GM18517 (cell line): ENCODE data around the gene SLC48A1.

Experiments used
- ATAC-seq: cut with Tn5 transposase; IDR thresholded peaks from one replicate; pipeline ENCODE4 v1.9.1; 2021; ENCODE audit warnings: mild to moderate bottlenecking, moderate library complexity; ENCODE audit not compliant: unreplicated experiment

The SLC48A1 gene

GRCh38 chr12:47789712-47790489, 16.9 kb downstream of the SLC48A1 start:
- no peak for ATAC-seq

DNA sequence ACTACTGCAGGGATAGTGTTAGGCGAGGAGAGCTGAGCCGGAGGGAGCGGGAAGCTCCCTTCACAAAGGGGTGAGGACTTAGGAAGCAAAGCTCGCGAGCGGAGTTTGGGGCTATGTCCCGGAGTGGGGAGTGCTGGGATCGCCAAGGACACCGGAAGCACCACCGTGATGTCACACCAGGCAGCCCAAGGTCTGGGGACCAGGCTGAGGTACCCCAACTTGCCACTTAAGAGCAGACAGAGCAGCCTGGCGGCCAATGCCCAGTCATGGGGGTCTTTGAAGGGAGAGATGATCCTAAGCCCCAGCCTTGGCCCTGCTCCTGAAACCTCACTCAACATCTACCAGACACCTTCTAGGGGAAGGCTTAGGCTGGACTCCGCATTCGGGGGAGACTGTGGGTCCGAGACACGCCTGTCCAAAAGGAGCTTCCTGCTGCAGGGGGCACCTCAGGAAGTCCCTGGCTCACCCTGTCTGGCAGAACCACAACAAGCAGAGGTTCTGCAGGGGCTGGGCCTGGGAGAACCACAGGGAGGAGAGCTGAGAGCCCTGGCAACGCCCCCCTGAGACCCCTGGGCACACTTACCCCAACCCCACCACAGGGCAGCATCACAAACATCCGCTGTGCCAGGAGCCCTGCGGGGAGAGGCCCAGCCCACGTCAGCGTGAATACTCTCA, 17.8 kb downstream of the SLC48A1 start:
- no peak for ATAC-seq

GRCh38 chr12:47791351-47791746, 18.3 kb downstream of the SLC48A1 start:
- ATAC-seq: no peak

GRCh38 chr12:47791874-47792273, 18.8 kb downstream of the SLC48A1 start:
- ATAC-seq: no peak

DNA sequence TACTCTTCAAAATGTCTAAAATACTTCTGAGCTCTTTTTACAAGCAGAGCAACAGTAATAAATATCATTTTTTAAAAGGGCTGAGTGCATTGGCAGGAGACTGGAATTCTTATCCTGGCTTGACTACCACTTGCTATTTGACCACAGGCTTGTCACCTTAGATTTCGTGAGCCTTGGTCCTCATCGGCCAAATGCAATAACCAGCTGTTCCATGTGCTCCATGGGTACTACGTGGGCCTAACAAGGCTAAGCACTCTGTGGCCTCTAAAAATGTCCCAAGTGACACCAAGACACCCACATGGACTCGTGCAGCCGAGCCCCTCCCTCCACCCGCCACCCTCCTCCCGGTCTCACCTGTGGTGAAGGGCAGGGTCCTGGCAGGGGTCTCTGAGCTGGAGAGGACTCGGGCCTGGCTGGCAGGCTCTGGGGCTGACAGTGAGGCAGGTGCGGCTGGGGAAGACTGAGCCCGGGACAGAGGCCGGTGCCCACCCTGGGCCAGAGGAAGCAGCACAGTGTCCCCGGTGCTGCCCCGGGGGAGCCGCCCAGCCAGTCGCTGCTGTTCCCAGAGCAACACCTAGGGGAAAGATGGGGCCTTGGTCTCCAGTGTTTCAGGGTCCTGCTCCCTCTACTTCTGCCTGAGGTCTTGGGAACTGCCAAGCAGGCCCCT, 20.1 kb downstream of the SLC48A1 start:
- ATAC-seq: no peak

GRCh38 chr12:47794679-47795078, 21.6 kb downstream of the SLC48A1 start:
- no peak for ATAC-seq

GRCh38 chr12:47795121-47795813, 22.2 kb downstream of the SLC48A1 start:
- ATAC-seq: no peak

DNA sequence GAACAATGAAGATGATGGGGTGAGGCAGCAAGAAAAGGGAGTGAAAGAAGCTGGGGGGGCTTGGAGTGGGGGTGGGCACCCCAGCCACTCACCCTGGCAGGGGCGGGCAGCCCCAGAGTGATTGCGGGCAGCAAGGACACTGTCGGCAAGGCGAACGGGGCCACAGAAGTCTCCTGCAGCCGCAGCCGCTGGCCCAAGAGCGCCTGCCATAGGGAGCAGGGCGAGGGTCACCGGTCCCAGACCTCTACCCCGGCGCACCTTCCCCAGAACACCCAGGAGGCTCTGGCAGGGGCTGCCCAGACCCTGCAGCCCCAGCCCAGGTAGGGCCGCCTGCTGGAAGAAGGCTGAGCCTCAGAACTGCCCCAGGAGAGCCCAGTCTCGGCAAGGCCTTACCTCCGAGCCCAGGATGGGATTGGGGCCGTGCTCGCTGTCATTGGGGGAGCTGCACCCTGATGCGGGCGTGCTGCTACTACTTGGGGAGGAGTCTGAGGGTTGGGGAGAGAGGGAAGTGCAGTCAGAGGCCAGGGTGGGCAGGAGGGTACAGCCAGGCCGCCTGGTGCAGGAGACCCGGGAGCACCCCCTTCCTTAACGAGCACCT, 22.9 kb downstream of the SLC48A1 start:
- no peak for ATAC-seq

GRCh38 chr12:47797441-47797840, 24.4 kb downstream of the SLC48A1 start:
- peak; percentile 63 for ATAC-seq

GRCh38 chr12:47798382-47798948, 25.4 kb downstream of the SLC48A1 start:
- ATAC-seq: no peak

GRCh38 chr12:47799357-47799955, 26.4 kb downstream of the SLC48A1 start:
- no peak for ATAC-seq

- ATAC-seq: no peak
Measured at GRCh38 chr12:47800582-47800981, 27.5 kb downstream of the SLC48A1 start.

DNA sequence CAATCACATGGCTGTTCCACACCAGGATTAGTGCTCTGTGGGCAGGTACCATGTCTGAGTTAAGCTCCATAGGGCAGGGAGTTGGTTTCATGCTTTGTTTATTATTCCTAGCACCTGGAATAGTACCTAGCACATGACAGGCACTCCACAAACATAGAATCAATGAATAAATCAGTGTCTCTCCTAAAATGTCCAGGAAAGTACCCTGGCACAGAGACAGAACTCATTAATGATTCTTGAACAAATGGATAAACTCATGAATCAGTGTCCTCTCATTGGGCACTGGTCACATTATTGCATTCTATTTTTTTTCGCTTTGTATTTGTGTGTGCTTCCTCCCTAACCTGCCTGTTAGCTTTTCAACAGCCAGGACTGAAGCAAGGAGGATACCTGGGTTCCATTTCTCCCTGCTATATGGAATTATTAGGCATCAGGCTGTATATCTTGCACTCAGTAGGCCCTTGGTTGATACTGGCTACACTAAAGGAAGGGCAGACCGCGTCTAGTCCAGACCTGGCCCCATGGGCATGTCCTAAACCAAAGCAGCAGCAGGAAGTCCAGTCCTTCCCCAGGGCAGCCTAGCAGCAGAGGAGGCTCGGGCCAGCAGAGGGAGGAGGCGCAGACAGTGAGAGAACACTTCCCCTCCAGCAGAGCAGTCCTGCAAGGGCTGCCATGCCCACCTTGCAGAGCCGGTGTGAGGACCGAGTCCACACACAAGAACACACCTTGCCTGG, 28.3 kb downstream of the SLC48A1 start:
- no peak for ATAC-seq

- ATAC-seq: no peak
Measured at GRCh38 chr12:47801904-47802246, 28.8 kb downstream of the SLC48A1 start.

DNA sequence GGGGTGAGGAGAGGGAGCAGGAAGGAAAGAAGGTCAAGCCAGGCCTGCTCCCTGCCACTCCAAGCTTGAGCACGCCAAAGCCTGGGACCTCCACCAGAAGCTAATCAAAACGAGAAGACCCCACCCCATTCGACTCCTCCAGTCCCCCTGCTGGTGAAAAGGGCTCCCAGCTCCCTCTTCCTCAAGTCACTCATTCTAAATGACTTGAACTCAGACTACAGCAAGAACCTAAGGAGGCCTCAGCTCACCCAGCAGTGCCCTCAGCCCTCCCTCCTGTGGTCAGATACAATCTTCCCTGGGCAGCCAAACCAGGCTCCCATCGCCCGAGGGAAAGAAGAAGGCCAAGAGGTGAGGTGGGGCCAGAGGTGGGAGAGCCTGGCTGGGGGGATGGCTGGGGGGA, 29.3 kb downstream of the SLC48A1 start:
- no peak for ATAC-seq

GRCh38 chr12:47803191-47803875, 30.3 kb downstream of the SLC48A1 start:
- no peak for ATAC-seq

- ATAC-seq: no peak
Measured at GRCh38 chr12:47804171-47804570, 31.1 kb downstream of the SLC48A1 start.

DNA sequence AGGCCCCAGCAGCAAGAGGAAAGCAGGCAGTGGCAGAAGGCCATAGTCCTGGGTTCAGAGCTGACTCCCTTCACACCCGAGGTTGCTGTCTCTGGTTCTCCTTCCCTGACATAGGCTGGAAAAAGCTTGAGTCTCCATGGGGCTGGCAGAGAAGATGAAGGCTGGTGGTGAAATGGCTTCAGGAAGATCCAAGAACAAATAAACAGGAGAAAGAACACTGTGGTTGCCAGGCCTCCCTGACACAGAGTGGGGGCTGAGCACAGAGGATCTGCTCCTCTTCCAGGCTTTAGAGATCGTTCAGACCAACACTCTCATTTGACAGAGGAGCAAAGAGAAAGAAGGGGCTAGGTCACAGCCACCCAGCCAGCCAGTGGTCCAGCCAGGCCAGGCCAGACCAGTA, 32.4 kb downstream of the SLC48A1 start:
- no peak for ATAC-seq

- no peak for ATAC-seq
Measured at GRCh38 chr12:47807338-47807737, 34.3 kb downstream of the SLC48A1 start.
